GM18526 (cell line): ENCODE measurements around the gene SCPEP1.

ENCODE experiments used
- POLR2A ChIP-seq: IDR thresholded peaks from 3 replicates; pipeline ENCODE4 v1.6.1; 2011; ENCODE audit not compliant: insufficient read length; ENCODE audit errors: extremely low read depth

SCPEP1 gene

DNA sequence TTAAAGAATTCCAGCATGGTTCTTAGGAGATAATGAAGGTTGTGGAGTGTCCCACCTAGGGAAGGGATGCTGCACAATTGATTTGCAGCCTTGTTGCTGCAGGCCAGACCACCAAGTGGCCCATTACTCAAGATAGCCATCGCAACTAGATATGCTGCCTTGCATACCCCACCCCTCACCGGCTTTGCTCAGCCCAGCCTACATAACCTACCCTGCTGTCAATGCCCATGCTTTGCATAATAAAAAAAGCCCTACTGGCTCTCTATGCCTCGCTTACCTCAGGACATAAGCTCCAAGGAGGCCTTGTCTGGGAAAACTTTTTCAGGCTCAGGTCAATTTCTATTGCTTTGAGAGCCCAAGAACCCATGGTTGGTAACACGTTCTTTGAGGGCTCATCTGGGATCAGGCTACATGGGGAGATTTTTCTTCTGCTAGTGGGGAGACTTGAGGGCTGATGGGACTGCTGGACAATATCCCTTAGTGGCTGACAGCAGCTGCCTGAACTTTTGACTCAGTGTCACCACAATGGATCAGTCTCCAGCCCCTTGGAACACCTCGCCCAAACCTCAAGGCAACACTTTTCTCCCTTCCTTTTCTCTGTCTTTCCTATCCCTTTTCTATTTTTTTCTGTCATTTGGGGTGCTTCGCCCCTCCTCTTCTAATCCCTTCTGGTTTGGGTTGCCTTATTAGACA is 38.3 kb downstream of the SCPEP1 start:
- TF ChIP-seq POLR2A, result no peak

- TF ChIP-seq POLR2A, result no peak
These were observed 38.8 kb downstream of the SCPEP1 start for GRCh38 chr17:57016764-57017116.

DNA sequence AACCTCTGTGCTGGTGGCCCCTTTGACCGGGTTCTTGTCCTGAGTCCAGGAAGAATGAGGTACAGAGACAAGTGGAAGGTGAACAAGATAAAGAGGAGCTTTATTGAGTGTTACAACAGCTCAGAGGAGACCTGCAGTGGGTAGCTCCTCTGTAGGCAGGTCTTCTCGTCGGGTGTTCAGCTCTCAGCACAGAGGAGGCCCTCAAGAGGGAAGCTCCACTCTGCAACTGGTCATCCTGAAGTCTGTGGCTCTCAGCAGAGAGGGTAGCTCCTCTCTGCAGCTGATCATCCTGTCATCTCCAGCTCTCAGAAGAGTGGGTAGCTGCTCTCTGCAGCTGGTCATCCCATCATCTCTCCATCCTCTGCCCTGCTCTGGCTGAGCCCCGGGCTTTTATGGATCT is 39.7 kb downstream of the SCPEP1 start:
- no peak for TF ChIP-seq POLR2A

GRCh38 chr17:57020208-57020607 is 42.3 kb downstream of the SCPEP1 start:
- TF ChIP-seq POLR2A, result no peak

- no peak for TF ChIP-seq POLR2A
These were observed 43.5 kb downstream of the SCPEP1 start for GRCh38 chr17:57021226-57021940.

- TF ChIP-seq POLR2A, result no peak
These were observed 47.9 kb downstream of the SCPEP1 start for GRCh38 chr17:57025876-57026275.

DNA sequence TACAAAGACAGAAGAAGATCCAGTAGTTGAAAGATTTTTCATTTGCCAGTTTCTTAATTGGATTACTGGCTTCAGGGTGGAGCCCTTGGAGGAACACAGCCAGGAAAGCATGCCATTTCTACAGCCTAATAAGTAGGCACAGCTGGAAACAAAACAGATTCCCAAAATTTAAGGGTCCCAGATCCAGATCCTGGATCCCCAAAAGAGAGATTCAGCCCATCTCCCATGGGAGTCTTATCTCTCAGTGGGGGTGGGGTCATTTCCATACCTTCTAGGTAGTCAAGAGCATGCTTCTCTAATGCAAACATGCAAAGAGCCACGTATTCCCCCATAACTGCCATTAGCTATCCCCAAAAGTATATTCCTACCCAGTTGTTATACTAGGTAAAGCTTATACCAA is 49.9 kb downstream of the SCPEP1 start:
- TF ChIP-seq POLR2A, result no peak

DNA sequence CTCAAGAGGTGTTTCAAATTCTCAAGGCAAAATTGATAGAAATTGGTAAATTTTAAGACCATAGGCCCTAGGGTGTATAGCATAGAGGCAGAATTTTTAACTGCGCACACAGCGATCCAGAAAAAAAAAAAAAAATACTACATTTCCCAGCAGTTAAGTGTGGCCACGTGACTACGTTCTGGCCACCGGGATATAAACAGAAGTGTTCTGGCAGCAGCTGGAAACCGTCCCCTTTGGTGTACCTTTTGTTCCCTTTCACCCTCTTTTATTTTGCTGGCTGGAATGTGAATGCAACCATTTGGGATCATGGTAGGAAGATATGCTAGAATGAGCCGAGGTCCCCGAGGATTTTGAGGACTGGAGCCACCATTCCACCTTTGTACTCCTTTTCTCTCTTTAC is 54.4 kb downstream of the SCPEP1 start:
- no peak for TF ChIP-seq POLR2A

GRCh38 chr17:57033296-57033695 is 55.4 kb downstream of the SCPEP1 start:
- no peak for TF ChIP-seq POLR2A

DNA sequence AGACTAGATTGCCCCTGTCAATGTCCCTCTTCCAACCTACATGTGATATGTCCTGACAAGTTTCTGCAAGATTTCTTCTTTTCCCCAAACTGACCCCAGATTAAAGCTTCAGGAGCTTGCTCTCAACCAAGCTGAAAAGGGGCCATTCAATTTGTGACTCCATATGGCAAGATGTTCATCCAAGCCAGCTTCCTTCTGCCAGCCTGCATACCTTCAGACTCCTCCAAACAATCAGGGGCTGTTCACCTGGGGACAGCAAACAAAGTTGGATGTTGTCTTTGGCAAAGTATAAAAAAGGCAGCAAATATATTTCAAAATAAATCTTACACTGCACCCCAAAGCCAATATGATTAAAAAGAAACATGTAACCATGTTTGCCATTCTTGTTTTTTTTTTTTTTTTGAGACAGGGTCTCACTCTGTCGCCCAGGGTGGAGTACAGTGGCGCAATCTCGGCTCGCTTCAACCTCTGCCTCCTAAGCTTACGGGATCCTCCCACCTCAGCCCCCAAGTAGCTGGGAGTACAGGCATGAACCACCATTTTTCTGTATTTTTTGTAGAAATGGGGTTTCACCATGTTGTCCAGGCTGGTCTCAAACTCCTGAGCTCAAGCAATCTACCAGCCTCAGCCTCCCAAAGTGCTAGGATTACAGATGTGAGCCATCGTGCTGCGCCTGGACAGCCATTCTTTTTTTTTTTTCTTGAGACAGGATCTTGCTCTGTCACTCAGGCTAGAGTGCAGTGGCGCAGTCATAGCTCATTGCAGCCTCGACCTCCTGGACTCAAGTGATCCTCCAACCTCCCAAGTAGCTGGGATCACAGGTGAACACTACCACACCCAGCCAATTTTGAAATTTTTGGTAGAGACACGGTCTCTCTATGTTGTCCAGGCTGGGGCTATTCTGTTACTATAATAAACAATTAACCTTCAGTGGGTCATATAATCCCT is 57.1 kb downstream of the SCPEP1 start:
- TF ChIP-seq POLR2A, result no peak

GRCh38 chr17:57035971-57036481 is 58.1 kb downstream of the SCPEP1 start:
- no peak for TF ChIP-seq POLR2A

DNA sequence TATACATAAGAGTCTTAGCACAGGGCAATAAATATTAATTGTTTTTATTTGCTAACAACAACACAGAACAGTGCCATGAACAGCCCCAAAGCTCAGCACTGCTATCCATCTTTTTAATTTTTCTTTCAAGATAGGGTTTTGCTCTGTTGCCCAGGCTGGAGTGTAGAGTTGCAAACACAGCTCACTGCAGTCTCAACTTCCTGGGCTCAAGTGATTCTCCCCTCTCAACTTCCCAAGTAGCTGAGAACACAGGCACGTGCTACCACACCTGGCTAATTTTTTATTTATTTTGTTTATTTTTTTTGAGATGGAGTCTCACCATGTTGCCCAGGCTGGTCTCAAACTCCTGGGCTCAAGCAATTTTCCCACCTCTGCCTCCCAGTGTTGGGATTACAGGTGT is 59.5 kb downstream of the SCPEP1 start:
- TF ChIP-seq POLR2A, result no peak

- no peak for TF ChIP-seq POLR2A
These were observed 60.6 kb downstream of the SCPEP1 start for GRCh38 chr17:57038486-57038885.

GRCh38 chr17:57040571-57040970 is 62.6 kb downstream of the SCPEP1 start:
- TF ChIP-seq POLR2A, result no peak

- no peak for TF ChIP-seq POLR2A
These were observed 65.3 kb downstream of the SCPEP1 start for GRCh38 chr17:57043276-57043675.

- no peak for TF ChIP-seq POLR2A
These were observed 67.3 kb downstream of the SCPEP1 start for GRCh38 chr17:57044976-57045867.
